SW 1271 (cell line): Measurements from ENCODE around the gene ST6GALNAC3.
"Not testable (repeated sequence)": the region's sequence is repeated elsewhere in the genome, so short reads cannot be mapped to it uniquely, and the experiment has no call there.

Source experiments
- DNase-seq, 2 experiments: peaks; one replicate each; lab custom pipeline; 2025; lab: John Stamatoyannopoulos, UW

Gene ST6GALNAC3

DNA sequence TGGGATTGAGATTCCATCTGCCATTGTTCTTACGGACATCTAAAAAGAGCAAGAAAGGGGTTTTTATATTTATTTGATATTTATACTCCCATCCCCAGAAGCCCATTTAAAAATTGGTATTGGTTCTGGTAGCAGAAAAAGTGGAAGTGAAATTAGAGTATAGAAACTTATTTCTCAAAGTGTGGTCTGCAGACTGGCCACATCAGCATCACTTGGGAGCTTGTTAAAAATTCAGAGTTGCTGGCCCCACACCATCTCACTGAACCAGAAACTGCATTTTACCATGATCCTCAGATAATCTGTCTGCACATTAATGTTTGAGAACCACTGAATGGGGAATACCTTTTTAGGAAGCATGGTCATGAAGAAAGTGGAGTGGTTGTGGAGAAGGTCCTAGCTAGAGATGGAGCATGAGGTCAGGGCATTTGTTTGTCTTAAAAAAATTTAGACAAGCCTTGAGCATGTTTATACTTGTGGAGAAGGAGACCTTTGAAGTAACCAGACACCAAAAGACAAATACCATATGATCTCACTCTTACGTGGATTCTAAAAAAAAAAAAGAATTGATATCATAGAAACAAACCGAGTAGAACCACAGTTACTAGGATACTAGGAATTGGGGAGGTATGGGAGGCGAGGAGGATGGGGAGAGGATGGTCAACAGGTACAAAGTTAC lies 116.3 kb downstream of the ST6GALNAC3 start:
- no peak for DNase-seq

DNA sequence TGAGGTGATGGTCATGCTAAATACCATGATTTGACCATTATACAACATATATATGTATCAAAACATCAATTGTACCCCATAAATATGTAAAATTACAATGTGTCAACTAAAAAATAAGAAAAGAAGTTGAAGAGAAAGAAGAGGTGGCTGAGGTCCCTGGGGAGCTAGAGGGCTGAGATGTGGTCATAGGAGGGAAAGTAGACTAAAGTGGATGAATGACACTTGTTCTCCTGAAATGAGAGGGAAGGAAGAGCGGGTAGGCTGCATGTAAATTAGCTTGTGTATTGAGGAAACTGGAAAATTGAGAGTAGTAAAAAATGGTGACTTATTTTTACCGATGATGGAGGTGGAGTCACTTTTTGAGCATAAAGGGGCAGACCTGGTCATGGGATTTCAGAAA lies 117.0 kb downstream of the ST6GALNAC3 start:
- no peak for DNase-seq

DNA sequence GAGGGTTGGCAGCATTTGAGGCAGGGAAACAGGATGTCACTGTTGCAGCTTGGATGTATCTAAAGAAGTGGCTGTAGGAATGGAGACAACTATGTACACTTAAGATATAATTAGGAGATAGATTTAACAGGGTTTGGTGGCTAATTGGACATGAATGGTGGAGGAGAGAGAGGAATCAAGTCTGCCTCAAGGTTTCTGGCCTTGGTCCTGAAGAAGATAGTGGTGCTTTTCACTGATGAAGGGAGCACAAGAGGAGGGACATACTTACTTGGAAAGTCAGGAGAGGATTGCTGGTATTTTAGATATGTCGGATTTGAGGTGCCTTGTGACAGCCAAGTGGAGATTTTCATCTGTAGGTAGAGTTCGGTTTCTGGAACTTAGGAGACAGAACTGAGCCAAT lies 123.9 kb downstream of the ST6GALNAC3 start:
- no peak for DNase-seq

DNA sequence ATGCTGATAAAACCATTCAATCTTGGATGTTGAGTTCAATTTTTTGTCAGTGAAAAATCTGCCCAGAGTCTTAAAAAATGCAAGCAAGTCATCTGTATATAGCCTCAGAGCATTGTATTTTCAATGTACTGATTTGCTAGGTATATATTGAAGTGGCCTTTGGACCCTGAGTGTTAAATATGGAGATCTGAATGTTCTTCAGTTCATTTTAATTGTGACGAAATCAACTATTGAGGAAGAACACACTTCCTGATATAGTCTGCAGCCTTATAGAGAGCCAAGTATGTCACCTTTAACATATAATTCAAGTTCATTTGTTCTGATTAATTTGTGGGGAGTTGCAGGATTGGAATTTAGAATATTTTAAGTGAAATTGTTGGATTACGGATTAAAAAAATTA lies 128.1 kb downstream of the ST6GALNAC3 start:
- DNase-seq = no peak

DNA sequence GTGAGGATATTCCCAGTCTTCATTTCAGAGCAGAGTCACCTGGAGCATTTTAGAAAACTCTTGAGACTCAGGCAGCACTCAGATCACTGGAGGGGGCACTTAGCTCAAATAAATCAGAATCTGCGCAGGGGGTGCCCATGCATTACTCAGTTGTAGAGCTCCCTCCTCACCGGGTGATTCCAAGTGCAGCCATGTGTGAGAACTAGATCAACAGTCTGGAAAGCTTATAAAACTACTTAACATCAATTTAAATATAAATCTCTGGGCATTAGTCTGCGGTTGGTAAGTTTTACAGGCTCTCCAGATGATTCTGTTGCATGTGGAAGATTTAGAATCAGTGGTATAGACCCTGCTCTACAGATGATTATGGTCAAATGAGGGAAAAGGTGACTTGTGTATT lies 128.6 kb downstream of the ST6GALNAC3 start:
- DNase-seq = no peak

DNA sequence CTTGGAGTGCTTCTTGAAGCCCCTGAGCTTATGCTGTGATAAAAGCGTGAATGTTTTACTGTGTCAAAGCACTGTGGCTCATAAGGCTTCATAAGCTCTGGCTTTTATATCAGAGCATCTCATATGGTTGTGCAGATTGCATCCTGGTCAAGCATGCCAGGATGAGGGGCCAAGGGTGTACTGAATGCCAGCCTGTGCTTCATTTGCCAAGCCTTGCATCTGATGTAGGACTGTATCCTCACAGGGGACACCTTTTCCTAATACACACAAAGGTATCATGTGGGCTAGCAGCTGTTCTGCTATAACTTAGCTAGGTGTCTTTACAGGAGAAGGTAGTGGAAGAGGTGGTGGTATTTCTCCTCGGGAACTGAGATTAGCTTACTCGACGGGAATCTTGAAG lies 134.7 kb downstream of the ST6GALNAC3 start:
- no peak for DNase-seq

DNA sequence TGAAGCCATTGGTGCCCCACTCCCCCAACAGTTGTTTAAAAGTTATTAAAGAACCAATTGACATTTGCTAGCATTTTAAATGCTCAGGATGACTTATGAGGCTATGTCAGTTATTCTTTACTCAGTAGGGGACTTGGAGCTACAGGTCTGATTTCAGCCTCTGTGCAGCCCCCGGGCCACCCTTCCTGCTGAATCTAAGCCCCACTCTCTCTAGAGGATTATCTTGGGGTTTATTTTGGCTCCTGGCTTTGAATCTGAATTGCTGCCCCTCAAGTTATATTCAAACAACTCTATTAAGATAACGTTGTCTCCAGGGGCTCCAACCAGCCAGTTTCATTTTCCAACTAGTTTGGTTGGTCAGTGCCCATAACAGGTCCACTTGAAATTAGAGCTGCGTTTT lies 135.1 kb downstream of the ST6GALNAC3 start:
- DNase-seq = no peak

DNA sequence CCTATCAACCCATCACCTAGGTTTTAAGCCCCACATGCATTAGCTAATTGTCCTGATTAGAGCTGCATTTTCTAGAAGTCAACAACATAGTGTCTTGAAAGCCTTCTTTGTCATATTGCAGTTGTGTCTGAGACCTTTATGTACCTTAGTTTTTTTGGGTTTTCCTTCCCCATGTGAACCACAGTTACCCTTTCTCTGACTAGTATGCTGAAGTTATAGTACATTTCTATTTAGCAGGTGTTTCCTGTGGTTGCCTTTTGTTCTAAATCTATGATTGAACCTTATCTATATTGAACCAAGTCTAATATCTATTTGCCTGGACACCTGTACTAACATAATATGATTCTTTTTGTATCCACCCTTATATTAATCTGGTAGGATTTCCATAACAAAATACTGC lies 135.6 kb downstream of the ST6GALNAC3 start:
- DNase-seq = no peak

DNA sequence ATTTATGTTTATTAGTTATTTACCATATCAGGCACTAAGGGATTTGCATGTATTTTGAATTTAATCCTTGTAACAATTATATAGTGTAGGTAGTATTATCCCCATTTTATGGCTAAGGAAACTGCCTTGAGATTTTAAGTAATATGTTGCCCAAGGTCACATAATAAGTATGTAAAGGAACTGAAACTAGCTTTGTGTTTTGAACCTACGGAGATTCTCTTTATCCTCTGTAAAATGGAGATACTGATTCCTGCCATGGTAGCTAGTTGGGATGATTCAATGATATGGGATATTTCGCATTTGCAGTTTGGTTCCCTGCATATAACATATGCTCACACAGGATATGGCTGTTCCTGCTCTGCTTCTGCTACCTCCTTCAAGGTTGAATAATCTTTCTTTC lies 144.3 kb downstream of the ST6GALNAC3 start:
- DNase-seq = no peak

DNA sequence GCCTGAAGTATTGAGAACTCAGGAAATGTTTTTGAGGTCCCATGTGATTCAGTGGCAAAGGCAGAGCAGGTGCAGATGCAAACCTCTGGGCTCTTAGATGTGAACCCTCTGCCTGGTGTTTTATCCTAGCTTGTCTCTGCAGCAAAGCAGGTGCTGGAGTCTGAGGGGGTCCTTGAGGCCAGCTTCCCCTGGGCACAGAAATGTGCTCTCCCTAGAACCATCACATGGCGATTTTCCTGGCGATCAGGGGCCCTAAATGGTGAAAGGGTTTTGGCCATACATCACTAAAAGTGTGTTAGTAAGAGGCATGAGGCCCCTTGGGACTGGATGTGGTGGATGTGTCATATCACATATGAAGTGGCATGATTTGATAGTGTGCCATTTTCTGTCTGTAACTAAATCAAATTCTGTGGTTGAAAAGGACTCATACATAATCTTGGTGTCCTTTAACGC lies 144.8 kb downstream of the ST6GALNAC3 start:
- no peak for DNase-seq

DNA sequence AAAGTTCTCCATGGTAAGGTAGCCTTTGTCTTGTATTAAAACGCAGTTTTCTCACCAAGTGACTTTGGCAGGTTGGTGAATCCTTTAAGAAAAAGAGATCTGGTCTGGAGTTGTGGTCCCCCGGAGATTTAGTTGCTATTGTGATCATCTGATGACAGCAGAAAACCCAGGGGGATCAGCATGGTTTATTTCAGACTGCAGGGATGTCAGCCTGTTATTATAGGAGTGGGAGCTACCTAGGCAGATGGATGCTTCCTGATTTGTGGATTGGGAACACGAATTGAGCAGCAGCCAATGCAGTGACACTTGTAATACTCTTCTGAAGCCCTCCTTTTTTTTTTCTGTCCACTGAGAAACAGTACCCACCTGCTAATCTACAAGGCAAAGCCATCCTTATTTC lies 150.2 kb downstream of the ST6GALNAC3 start:
- no peak for DNase-seq

DNA sequence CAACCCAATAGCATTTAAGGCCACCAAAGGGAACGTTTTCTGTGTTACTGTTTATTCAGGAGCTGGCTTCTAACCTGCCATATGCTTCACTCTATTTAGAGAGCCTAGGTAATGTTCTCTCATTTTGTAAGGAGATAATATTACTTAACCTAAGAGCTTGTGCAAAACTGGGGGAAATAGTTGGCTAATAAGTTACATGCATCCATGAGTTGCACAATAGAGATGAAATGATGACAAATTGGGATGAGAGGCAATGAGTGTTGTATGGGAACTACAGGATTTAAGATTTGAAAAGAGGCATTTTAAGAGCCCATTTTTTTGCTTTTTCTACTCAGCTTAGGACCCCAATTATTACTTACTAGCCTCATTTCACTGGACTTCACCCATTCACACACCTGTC lies 151.0 kb downstream of the ST6GALNAC3 start:
- DNase-seq = no peak

DNA sequence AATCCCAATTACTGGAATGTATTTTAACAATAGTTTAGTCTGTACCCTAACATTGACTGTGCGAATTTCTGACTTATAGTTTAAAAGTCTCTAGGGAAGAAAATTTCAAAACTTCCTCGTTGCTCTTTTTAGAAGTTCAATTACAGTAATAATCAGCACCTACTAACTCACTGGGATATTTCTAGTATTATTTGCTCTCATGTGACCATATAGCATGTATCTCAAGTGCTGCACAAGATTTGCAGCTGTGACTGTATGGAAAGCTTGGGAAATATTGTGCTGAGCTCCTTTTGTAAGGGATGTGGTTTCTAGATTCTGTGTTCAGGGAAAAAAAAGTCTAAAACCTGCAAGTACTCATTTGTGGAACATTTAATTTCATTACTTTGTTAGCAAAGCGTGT lies 153.1 kb downstream of the ST6GALNAC3 start:
- DNase-seq = no peak

DNA sequence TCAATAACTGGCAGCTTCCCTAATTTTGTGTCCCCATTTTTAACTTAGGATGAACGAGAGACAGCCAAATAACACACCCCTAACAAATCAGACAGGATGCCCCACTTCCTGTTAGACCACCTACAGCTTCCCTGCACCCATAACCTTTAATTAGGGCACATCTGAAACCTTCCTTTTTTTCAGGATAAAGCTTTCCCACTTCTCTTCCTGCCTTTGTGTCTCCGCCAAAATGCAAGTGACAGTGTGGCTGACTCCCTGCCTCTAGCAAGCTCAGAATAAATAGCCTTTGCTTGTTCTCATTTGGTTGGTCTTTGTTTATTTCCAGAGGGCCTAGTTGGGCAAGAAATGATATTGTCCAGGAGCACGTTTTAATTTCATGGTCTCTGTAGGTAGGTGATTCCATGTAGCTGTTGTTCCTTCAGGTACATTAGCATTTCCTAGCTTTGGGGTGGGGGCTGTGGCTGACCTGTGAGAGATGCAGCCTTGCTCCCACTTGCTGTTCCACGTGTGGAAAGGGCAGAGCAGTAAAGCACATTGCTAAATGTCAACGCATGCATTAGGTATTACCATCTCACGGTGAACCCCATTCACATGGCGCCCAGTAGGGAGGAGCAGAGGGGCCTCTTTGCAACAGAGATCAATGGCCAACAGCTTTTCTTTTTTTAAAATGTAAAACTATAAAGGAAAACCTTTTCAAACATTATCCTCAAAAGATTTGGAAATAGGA lies 154.9 kb downstream of the ST6GALNAC3 start:
- no peak for DNase-seq

DNA sequence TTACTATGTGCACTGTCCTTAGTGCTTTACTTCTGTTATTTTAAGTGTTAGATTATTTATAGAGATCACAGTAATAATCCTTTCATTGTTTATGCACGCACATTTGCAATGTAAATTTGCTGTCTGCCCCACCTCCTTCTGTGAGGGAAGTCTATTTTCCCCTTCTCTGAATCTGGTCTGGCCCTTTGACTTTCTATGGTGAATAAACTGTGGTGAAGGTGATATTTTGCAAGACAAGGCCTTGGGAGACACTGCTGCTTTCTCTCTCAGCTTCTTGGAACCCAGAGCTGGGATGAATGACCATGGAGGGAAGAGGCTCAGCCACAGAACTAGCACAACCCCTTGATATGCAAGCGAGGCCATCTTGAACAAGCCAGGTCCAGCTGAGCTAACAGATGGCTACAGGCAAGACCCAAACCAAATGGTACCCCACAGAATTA lies 156.3 kb downstream of the ST6GALNAC3 start:
- no peak for DNase-seq

DNA sequence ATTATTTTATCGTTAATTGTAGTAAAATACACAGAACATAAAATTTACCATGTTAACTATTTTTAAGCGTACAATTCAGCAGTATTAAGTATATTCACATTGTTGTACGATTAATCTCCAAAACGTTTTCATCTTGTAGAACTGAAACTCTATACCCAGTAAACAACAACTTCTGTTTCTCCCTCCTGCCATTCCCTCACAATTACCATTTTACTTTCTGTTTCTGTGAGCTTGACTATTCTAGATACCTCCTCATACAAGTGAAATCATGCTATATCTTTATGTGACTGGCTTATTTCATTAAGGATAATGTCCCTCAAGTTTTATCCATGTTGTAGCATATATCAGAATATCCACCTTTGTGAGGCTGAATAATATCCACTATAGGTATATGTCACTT lies 156.8 kb downstream of the ST6GALNAC3 start:
- no peak for DNase-seq

DNA sequence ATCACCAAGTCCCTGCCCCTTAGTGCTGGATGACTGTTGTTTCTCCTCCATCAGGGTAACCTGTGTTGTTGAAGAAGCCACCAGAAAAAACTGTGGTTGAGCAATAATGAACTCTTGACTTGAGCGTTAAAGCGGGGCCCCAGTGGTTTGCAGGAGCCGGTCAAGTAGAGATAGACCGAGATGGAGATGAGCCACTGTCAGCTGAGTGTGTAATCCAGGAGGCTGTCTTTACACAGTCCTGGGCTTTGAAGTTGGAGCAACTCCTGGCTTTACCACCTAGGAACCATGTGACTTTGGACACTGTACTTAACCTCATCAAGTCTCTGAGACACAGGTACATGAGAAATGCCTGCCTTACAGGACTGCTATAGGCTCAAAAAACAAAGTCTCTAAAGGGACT lies 158.1 kb downstream of the ST6GALNAC3 start:
- DNase-seq = no peak

DNA sequence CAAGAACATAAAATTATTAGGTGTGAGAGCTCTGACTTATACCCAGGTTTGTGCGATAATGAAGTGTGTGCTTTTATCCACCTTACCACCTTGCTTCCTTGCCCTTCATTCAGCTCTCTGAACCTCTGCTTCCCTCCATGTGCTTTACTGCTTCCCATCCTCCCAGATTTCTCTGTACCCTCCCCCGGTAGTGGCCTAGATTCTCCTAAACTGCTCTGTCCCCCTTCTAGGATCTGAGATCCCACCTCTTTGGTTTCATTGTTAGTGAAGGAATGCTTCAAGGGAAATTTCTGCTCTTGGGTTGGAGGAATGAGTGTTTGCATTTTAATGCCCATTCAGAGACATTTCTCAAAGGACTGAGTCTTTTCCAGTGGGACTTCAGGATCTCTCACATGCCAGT lies 159.5 kb downstream of the ST6GALNAC3 start:
- no peak for DNase-seq

DNA sequence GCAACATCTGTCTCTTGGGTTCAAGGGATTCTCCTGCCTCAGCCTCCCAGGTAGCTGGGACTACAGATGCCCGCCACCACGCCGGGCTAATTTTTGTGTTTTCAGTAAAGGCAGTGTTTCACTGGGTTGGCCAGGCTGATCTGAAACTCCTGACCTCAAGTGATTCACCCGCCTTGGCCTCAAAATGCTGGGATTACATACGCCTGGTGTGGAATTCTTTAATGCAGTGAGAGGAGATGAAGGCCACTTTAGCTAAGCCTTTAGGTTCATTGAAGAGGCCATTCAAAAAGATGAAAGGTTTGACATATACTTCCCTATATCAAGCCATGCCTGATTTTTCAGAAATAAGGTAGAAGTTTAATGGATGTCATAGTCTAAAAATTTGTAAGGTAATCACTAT lies 162.7 kb downstream of the ST6GALNAC3 start:
- DNase-seq = no peak

DNA sequence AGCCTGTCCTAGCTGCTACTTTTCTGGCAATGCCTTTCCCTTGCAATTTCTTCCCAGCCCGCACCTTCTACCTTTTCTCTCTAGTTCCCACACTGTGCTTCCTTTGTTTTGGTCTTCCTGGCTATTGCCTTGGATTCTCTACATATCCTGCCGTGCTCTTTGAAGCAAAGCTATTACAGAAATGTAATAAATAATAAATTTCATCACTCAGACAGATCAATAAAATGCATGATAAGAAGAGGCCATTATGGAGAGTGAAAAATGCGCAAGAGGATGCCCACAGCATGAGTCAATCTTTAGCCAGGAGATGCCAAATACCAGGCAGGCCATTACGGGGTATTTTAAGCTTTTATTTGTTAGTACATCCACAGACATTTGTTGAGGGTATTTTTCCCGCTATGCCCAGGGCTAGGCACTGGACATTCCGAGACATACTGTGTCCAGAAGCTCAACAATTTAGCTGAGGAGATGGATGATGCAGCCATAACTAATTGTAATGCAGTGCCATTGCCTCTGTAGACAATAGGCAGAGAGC lies 163.6 kb downstream of the ST6GALNAC3 start:
- DNase-seq = no peak

DNA sequence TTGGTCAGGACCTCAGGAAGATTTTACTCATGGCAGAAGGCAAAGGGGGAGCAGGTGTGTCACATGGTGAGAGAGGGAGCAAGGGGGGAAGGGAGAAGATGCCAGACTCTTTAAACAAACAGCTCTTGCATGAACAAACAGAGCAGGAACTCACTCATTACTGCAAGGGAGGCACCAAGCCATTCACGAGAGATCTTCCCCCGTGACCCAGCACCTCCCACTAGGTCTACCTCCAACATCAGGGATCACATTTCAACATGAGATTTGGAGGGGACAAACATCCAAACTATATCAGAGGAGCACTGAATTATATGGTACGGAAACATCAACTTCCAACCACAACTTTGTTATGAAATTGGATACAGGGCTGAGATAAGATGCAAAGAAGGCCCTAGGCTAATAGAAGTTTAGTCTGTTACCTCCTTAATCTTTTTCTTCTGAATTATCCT lies 164.9 kb downstream of the ST6GALNAC3 start:
- DNase-seq = no peak

DNA sequence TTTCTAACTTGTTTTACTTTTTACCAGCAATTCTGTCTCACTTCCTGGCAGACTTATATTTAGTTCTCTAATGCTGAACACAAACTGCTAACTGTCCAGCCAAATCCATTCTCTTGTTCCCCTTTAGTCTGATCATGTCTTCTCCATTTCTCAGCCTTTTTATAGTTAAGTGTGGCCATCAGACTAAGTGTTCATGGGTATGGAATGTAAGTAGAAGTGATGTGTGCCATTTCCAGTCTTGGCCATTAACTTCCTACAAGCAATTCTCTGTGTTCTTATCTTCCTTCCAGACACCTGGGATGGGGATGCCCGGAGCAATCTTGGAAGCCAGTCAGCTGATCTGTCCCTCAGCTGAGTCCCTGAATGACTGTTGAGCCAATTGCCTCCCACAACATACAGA lies 165.8 kb downstream of the ST6GALNAC3 start:
- DNase-seq = no peak

DNA sequence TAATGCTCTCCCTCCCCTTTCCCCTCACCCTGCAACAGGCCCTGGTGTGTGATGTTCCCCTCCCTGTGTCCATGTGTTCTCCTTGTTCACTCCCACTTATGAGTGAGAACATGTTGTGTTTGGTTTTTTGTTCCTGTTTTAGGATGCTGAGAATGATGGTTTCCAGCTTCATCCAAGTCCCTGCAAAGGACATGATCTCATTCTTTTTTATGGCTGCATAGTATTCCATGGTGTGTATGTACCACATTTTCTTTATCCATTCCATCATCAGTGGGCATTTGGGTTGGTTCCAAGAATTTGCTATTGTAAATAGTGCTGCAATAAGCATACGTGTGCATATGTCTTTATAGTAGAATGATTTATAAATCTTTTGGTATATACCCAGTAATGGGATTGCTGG lies 168.0 kb downstream of the ST6GALNAC3 start:
- not testable (repeated sequence) for DNase-seq
